T-helper 1 cell treated with Interleukin-12 subunit alpha and Interleukin-12 subunit beta and Interleukin-4 antibody, amounts not matched to agents 30 μg/mL and 1 μg/mL, for 36 hours (primary cell): ENCODE results near the gene EMX1.

Experiments used
- H3K27ac Mint-ChIP-seq: one replicate; pipeline ENCODE4 v1.8.0; 2021; ENCODE audit warnings: mild to moderate bottlenecking, mixed read lengths
- H3K27me3 Mint-ChIP-seq: one replicate; pipeline ENCODE4 v1.8.0; 2021; ENCODE audit warnings: low read depth, mixed read lengths
- H3K36me3 Mint-ChIP-seq: one replicate; pipeline ENCODE4 v1.8.0; 2021; ENCODE audit warnings: low read depth, mixed read lengths
- H3K4me1 Mint-ChIP-seq: one replicate; pipeline ENCODE4 v1.8.0; 2021; ENCODE audit warnings: low read depth, mixed read lengths
- H3K4me3 Mint-ChIP-seq: one replicate; pipeline ENCODE4 v1.8.0; 2021; ENCODE audit warnings: mild to moderate bottlenecking, moderate library complexity, mixed read lengths
- H3K9me3 Mint-ChIP-seq: one replicate; pipeline ENCODE4 v1.8.0; 2021; ENCODE audit warnings: mixed read lengths

The EMX1 gene

GRCh38 chr2:72915320-72915906, 1.9 kb upstream of the EMX1 start:
- Mint-ChIP-seq H3K27ac (peak overlapping the region; percentile 34), H3K4me1 (peaks cover 13% of the 10 kb centered on the region), H3K36me3 (peaks cover 2% of the 10 kb centered on the region), H3K27me3 (peaks cover 75% of the 10 kb centered on the region), H3K9me3 (no peaks in the 10 kb centered on the region), H3K4me3 (no peak overlapping the region)

- H3K4me3 Mint-ChIP-seq, result no peak overlapping the region
- no peaks in the 10 kb centered on the region for H3K9me3 Mint-ChIP-seq
- H3K4me1 Mint-ChIP-seq, result peaks cover 13% of the 10 kb centered on the region
These were observed 1.2 kb upstream of the EMX1 start for GRCh38 chr2:72915907-72916742.

GRCh38 chr2:72916743-72917137, 579 bp upstream of the EMX1 start:
- Mint-ChIP-seq H3K27ac (peak overlapping the region; percentile 20), H3K4me1 (peaks cover 13% of the 10 kb centered on the region)

More at GRCh38 chr2:72915907-72916742, 1.2 kb upstream of the EMX1 start:
- H3K36me3 Mint-ChIP-seq, result peaks cover 2% of the 10 kb centered on the region
- H3K27me3 Mint-ChIP-seq, result peaks cover 82% of the 10 kb centered on the region
- H3K27ac Mint-ChIP-seq, result no peak overlapping the region

GRCh38 chr2:72917877-72918553, 696 bp downstream of the EMX1 start:
- Mint-ChIP-seq H3K4me3 (no peak overlapping the region), H3K36me3 (peaks cover 2% of the 10 kb centered on the region), H3K27me3 (peaks cover 84% of the 10 kb centered on the region), H3K9me3 (no peaks in the 10 kb centered on the region), H3K27ac (no peak overlapping the region), H3K4me1 (peaks cover 13% of the 10 kb centered on the region)

More at GRCh38 chr2:72916743-72917137, 579 bp upstream of the EMX1 start:
- H3K9me3 Mint-ChIP-seq, result no peaks in the 10 kb centered on the region
- H3K27me3 Mint-ChIP-seq, result peaks cover 82% of the 10 kb centered on the region
- H3K36me3 Mint-ChIP-seq, result peaks cover 2% of the 10 kb centered on the region
- H3K4me3 Mint-ChIP-seq, result peak overlapping the region; percentile 51

- Mint-ChIP-seq H3K27me3 (peaks cover 79% of the 10 kb centered on the region), H3K4me1 (peaks cover 11% of the 10 kb centered on the region), H3K36me3 (no peaks in the 10 kb centered on the region), H3K9me3 (no peaks in the 10 kb centered on the region), H3K27ac (peak overlapping the region; percentile 45), H3K4me3 (no peak overlapping the region)
These were observed 2.3 kb downstream of the EMX1 start for GRCh38 chr2:72919414-72920317.

- Mint-ChIP-seq H3K9me3 (no peaks in the 10 kb centered on the region), H3K27me3 (peaks cover 71% of the 10 kb centered on the region), H3K4me3 (peak overlapping the region; percentile 42), H3K27ac (no peak overlapping the region), H3K4me1 (peaks cover 9% of the 10 kb centered on the region), H3K36me3 (no peaks in the 10 kb centered on the region)
These were observed 3.2 kb downstream of the EMX1 start for GRCh38 chr2:72920318-72921087.

GRCh38 chr2:72921088-72921851, 4.0 kb downstream of the EMX1 start:
- Mint-ChIP-seq H3K27ac (no peak overlapping the region), H3K27me3 (peaks cover 67% of the 10 kb centered on the region), H3K4me1 (peaks cover 7% of the 10 kb centered on the region), H3K4me3 (no peak overlapping the region), H3K9me3 (no peaks in the 10 kb centered on the region), H3K36me3 (no peaks in the 10 kb centered on the region)

- H3K36me3 Mint-ChIP-seq, result no peaks in the 10 kb centered on the region
- no peak overlapping the region for H3K27ac Mint-ChIP-seq
- peaks cover 63% of the 10 kb centered on the region for H3K27me3 Mint-ChIP-seq
- no peak overlapping the region for H3K4me3 Mint-ChIP-seq
- no peaks in the 10 kb centered on the region for H3K9me3 Mint-ChIP-seq
- peaks cover 6% of the 10 kb centered on the region for H3K4me1 Mint-ChIP-seq
These were observed 4.5 kb downstream of the EMX1 start for GRCh38 chr2:72921853-72922252.

GRCh38 chr2:72923833-72924352, 6.6 kb downstream of the EMX1 start:
- Mint-ChIP-seq H3K27me3 (peaks cover 53% of the 10 kb centered on the region), H3K9me3 (no peaks in the 10 kb centered on the region), H3K27ac (no peak overlapping the region), H3K4me3 (no peak overlapping the region), H3K4me1 (peaks cover 3% of the 10 kb centered on the region), H3K36me3 (no peaks in the 10 kb centered on the region)

GRCh38 chr2:72924353-72925240, 7.3 kb downstream of the EMX1 start:
- peaks cover 46% of the 10 kb centered on the region for H3K27me3 Mint-ChIP-seq
- no peak overlapping the region for H3K27ac Mint-ChIP-seq
- H3K4me3 Mint-ChIP-seq, result no peak overlapping the region
- H3K4me1 Mint-ChIP-seq, result peaks cover under 1% of the 10 kb centered on the region
- no peaks in the 10 kb centered on the region for H3K36me3 Mint-ChIP-seq
- no peaks in the 10 kb centered on the region for H3K9me3 Mint-ChIP-seq

- Mint-ChIP-seq H3K9me3 (no peaks in the 10 kb centered on the region), H3K27ac (no peak overlapping the region), H3K36me3 (no peaks in the 10 kb centered on the region), H3K4me3 (no peak overlapping the region), H3K4me1 (no peaks in the 10 kb centered on the region), H3K27me3 (peaks cover 37% of the 10 kb centered on the region)
These were observed 8.1 kb downstream of the EMX1 start for GRCh38 chr2:72925328-72925943.

GRCh38 chr2:72926368-72926767, 9.0 kb downstream of the EMX1 start:
- no peak overlapping the region for H3K27ac Mint-ChIP-seq
- H3K27me3 Mint-ChIP-seq, result peaks cover 28% of the 10 kb centered on the region
- no peaks in the 10 kb centered on the region for H3K4me1 Mint-ChIP-seq
- H3K9me3 Mint-ChIP-seq, result no peaks in the 10 kb centered on the region
- H3K36me3 Mint-ChIP-seq, result no peaks in the 10 kb centered on the region
- H3K4me3 Mint-ChIP-seq, result no peak overlapping the region
